GM18868 (cell line): ENCODE data around the gene STOML2.
"Not testable (repeated sequence)": the region's sequence is repeated elsewhere in the genome, so short reads cannot be mapped to it uniquely, and the experiment has no call there.

Experiments
- ATAC-seq: cut with Tn5 transposase; IDR thresholded peaks from one replicate; pipeline ENCODE4 v1.9.1; 2021; ENCODE audit warnings: mild to moderate bottlenecking, moderate library complexity; ENCODE audit not compliant: unreplicated experiment

STOML2 gene

GRCh38 chr9:35102769-35103659 lies at the start of gene STOML2:
Gene STOML2, minus strand, starts transcription at chr9:35103131. Its CDS starts 37 bp downstream, at chr9:35103094.
- ATAC-seq, result peak; percentile 96

DNA sequence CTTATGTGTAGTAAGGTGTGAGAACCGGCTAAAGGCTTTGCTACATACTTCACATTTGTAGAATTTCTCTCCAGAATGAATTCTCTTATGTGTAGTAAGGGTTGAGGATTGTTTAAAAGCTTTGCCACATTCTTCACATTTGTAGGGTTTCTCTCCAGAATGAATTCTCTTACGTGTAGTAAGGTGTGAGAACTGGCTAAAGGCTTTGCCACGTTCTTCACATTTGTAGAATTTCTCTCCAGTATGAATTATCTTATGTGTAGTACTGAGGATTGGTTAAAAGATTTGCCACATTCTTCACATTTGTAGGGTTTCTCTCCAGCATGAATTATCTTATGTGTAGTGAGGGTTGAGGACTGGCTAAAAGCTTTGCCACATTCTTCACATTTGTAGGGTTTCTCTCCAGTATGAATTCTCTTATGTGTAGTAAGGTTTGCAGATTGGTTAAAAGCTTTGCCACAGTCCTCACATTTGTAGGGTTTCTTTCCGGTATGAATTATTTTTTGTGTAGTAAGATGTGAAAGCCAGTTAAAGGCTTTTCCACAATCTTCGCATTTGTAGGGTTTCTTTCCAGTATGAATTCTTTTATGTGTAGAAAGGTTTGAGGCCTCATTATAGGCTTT lies 45.1 kb upstream of the STOML2 start:
- not testable (repeated sequence) for ATAC-seq

GRCh38 chr9:35142037-35142436 lies 39.1 kb upstream of the STOML2 start:
- ATAC-seq, result no peak

GRCh38 chr9:35140093-35140492 lies 37.2 kb upstream of the STOML2 start:
- ATAC-seq, result no peak

DNA sequence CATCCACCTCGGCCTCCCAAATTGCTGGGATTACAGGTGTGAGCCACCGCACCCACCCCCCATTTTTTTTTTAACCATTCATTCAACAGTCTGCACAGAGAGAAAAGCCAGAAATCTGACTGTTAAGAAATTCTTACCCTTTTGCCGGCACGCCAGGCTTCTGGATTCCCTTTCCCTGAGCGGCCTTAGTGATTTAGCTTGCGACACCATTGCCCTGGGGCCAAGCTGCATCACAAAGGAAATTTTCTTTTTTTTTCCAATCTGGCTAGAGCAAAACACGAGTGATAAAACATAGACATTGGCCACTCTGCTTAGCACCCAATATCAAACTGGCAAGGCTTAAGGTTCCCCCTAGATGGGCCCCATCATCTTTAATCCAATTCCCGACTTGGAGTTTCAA lies 33.9 kb upstream of the STOML2 start:
- no peak for ATAC-seq

- no peak for ATAC-seq
These were observed 33.1 kb upstream of the STOML2 start for GRCh38 chr9:35135988-35136387.

GRCh38 chr9:35134920-35135319 lies 32.0 kb upstream of the STOML2 start:
- no peak for ATAC-seq

- peak; percentile 44 for ATAC-seq
These were observed 14.1 kb upstream of the STOML2 start for GRCh38 chr9:35116898-35117551.

DNA sequence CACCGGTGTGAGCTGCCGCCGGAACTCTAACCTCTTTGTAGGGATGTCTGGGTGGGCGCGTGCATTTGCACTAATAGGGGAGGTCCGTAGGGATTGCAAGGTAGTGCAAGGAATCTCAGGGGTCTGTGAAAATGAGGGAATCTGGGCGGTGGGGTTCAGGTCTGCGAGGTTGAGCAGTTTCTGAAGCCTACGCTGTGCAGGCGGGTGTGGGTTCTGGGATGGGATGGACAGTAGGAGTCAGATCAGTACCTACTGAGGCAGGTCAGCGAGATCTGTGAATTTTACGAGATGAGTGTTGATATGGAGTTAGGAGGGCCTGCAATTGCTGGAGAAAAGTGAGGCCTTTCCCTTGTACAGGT lies 13.6 kb upstream of the STOML2 start:
- no peak for ATAC-seq

DNA sequence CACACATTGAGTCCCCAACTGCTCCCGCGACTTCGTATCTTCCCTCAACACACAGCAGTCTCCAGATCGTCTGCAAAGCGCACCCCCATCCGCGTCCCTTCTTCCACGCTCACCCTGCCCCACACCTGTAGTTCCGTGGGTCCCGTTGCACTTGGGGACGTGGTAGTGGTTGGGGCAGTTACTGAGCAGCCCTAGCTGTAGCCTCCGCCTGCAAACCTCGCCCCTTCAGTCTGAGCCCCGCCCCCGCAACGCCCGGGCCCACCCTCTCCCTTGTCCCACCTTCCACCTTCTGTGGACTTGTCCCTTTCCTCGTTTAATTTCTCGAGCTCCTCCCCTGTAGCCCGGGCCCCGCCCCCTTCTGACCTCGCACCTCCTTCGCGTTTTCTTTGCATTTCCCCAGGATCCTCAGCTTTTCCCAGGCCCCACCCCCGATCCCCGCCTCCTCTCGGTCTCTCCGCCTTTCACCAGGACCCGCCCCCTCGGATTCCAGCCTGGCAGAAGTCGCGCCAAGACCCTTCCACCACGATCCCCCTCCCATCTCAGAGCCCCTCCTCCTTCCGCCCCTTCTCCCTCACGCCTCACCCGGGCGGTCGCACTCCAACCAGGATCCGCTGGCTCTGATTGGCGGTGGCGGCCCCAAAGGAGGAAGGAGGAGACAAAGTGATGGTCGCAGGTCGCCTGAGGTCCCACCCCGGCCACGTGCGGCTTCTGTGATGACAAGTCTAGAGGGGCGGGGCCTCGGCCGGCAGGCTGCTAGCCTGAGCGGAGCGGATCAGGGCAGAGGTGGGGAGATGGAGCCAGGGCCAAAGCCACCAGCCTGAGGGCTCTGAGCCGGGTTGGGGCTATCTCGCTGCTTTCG lies 13.0 kb upstream of the STOML2 start, which contains the start of gene ATOSB:
Gene ATOSB (minus strand): TSS at position 183 of the 859 bp plus-strand sequence. CDS start 7,588 bp downstream, outside the sequence.
- ATAC-seq, result peak; percentile 46

- no peak for ATAC-seq
These were observed 12.1 kb upstream of the STOML2 start for GRCh38 chr9:35114840-35115628.

DNA sequence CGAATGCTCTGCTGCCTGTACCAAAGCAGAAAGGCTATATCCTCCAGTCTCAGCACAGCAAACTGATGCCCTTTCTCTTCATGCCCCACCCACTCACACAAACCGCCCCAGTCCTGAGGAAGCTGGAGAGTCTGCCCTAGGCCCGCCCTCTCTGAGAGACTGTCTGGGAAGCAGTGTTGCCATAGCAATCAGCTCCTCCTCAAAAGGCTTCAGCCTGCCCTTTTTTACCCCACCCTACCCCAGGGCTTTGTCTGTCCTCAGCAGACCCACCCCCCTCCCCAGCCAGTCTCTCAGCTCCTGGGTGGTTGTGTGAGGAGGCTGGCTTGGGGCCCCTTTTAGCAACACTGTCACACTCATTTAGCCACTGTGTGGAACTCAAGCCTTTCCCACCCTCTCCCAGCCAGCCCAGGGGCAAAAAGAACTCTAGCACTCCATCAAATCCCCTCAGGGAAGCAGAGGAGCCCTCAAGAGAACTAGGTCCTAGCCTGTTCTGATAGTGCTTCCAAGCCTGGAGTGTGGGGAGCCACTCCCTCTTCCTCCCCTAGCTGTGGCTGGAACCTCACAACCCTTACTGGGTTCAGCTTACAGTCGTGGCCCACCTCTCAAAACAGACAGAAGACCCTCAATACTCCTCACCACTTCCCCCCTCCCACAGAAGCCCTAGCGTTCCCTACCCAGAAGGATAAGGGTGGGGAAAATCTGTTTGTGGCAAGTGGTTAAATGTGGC lies 11.3 kb upstream of the STOML2 start:
- peak; percentile 23 for ATAC-seq

GRCh38 chr9:35112257-35113020 lies 9.5 kb upstream of the STOML2 start:
- ATAC-seq, result no peak

DNA sequence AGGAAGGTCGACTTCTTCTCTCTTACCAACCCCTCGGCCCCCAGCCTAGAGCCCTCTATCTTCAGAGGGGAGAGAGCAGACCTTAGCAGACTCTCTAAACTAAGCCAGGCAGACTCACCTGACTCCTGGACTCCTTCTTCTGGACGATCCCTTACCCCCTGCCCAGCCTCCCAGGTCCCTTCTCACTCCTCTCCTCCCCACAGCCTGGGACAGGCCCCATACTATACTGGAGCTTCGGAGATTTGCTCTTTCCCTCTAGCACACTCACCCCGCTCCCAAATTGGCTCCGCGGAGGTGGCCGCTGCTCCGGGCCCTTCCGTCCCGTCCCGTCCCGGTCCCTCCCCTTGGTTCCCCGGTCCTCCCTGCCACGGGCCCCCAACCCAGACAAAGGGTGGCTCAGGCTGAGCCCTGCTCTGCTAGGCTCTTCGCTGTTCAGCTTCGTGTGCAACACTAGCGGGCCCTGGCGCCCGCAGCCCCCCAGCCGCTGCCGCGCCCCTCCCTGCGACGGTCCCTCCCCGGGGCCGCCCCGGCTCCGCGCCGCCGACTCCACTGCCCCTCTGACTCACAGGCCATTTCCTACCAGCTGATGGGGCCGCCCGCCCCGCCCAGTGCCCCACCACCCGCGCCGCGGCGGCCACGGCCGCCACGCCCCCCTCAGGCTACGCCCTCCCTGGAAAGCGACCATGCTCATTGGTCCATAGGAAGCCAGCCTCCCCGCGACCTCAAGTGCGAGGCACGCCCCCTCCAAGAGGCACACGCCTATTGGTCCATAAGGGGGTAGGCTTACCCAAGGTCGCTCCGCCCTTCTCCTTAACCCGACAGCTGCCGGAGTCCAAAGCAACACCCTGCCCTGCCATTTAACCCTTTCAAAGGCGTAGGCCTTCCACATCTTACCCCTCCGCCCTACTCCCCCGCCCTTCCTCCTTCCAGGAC lies 8.3 kb upstream of the STOML2 start:
- ATAC-seq, result peak; percentile 84

GRCh38 chr9:35110327-35110761 lies 7.4 kb upstream of the STOML2 start:
- ATAC-seq, result no peak

DNA sequence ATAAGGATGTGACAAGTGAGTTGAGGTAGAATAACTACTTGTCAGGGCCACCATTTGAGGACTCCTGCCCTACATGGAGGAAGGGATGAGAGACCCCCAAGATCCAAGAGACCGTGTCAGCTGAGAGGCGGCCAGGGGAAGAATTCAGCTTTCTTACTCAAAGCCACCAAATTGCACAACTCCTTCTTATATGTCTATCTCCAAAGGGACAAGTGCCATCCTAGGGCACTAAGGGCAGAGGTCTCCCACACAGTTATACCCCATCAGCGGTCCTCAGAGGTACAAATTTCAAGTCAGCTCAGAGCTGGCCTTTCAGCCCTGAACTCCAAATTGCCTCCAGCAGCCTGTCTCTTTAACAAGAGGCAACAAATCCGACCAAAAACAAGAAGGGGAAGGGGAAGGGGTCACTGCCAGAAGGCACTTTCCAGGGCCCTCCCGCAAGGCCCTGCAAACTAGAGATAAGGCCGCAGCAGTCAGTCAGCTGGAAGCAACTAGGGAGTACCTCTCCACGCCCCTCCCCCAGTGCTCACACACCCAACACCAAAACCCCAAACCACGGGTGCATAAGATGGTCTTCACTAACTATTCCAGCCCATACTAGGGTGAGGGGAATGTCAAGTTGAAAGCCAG lies 6.1 kb upstream of the STOML2 start:
- ATAC-seq, result no peak

- ATAC-seq, result no peak
These were observed 5.5 kb upstream of the STOML2 start for GRCh38 chr9:35108461-35108860.
